CD14-positive monocyte (primary cell): ENCODE results near the gene STRBP. TPM values are rescaled to one million over a fixed set of nuclear protein-coding genes. Genes with fewer than 3 reads are reported as not detected.

Experiments
- DNase-seq, 3 donors: peaks; one replicate each; pipeline ENCODE4 v3.0.0-alpha.2; 2011 to 2022
- H2AFZ ChIP-seq: 2 replicates; pipeline ENCODE4 v1.6.0; 2012; ENCODE audit warnings: mild to moderate bottlenecking, low read depth, low read length, inconsistent platforms; ENCODE audit not compliant: insufficient read depth, poor library complexity, severe bottlenecking
- H3K27ac ChIP-seq, 2 donors: 1 replicate in 1 of 2; 2 replicates in 1 of 2; pipeline ENCODE4 v1.5.1; 2012 to 2013; ENCODE audit warnings: low read length in 2 of 2, control low read depth in 1 of 2, inconsistent platforms in 1 of 2, low read depth in 1 of 2, mild to moderate bottlenecking in 1 of 2
- H3K27me3 ChIP-seq, 2 donors: one replicate each; pipeline versions ENCODE4 v1.6.0 to v1.6.1; 2011 to 2013; ENCODE audit warnings: low read length in 2 of 2; ENCODE audit not compliant: control insufficient read depth in 2 of 2, insufficient read depth in 2 of 2
- H3K36me3 ChIP-seq, 2 donors: replicated peaks in 1 of 2; 1 replicate in 1 of 2; 2 replicates in 1 of 2; pipeline versions ENCODE4 v1.5.1 to v1.6.1; 2012 to 2013; ENCODE audit warnings: low read length in 2 of 2, control low read depth in 1 of 2, inconsistent platforms in 1 of 2, mild to moderate bottlenecking in 1 of 2; ENCODE audit not compliant: insufficient read depth in 2 of 2, control insufficient read depth in 1 of 2
- H3K4me1 ChIP-seq, 2 donors: 1 replicate in 1 of 2; 2 replicates in 1 of 2; pipeline versions ENCODE4 v1.5.1 to v1.6.1; 2012 to 2013; ENCODE audit warnings: low read length in 2 of 2, control low read depth in 1 of 2, inconsistent platforms in 1 of 2, mild to moderate bottlenecking in 1 of 2, moderate library complexity in 1 of 2; ENCODE audit not compliant: insufficient read depth in 2 of 2, control insufficient read depth in 1 of 2
- H3K4me2 ChIP-seq: replicated peaks from 2 replicates; pipeline ENCODE3; 2012; ENCODE audit warnings: low read length, moderate library complexity, mild to moderate bottlenecking; ENCODE audit not compliant: poor library complexity, severe bottlenecking; ENCODE audit errors: extremely low read depth
- H3K4me3 ChIP-seq, 3 experiments: fragments of 200-600 bp in 1 of 3; sonication (generic) in 1 of 3; replicated peaks in 1 of 3; 1 replicate in 2 of 3; 2 replicates in 1 of 3; pipeline ENCODE4 v1.5.1; 2011 to 2013; ENCODE audit warnings: low read length in 3 of 3, mild to moderate bottlenecking in 3 of 3, control low read depth in 2 of 3, low read depth in 2 of 3, inconsistent platforms in 1 of 3, moderate library complexity in 1 of 3
- H3K79me2 ChIP-seq: 2 replicates; pipeline ENCODE4 v1.6.0; 2012; ENCODE audit warnings: mild to moderate bottlenecking, control low read depth, inconsistent platforms, low read length, moderate library complexity; ENCODE audit not compliant: insufficient read depth
- H3K9ac ChIP-seq: 2 replicates; pipeline ENCODE4 v1.6.0; 2017; ENCODE audit warnings: low read length, mild to moderate bottlenecking; ENCODE audit not compliant: insufficient read depth, poor library complexity, severe bottlenecking
- H3K9me3 ChIP-seq, 2 donors: replicated peaks in 1 of 2; 1 replicate in 1 of 2; 2 replicates in 1 of 2; pipeline versions ENCODE4 v1.5.1 to v1.6.1; 2012 to 2013; ENCODE audit warnings: low read length in 2 of 2, control low read depth in 1 of 2; ENCODE audit not compliant: control insufficient read depth in 1 of 2, insufficient read depth in 1 of 2
- H4K20me1 ChIP-seq: 2 replicates; pipeline ENCODE4 v1.6.0; 2012; ENCODE audit warnings: mild to moderate bottlenecking, low read length, control low read depth, moderate library complexity; ENCODE audit not compliant: insufficient read depth
- H3K27ac Mint-ChIP-seq, 7 donors: one replicate each; pipeline ENCODE4 v1.8.0; 2020; ENCODE audit warnings: mild to moderate bottlenecking in 7 of 7, mixed read lengths in 7 of 7, moderate library complexity in 6 of 7, inconsistent platforms in 2 of 7
- H3K27me3 Mint-ChIP-seq, 3 donors: one replicate each; pipeline ENCODE4 v1.8.0; 2021 to 2022; ENCODE audit warnings: low read depth in 3 of 3, mild to moderate bottlenecking in 3 of 3, mixed read lengths in 3 of 3, moderate library complexity in 3 of 3, inconsistent platforms in 1 of 3
- H3K36me3 Mint-ChIP-seq, 2 donors: one replicate each; pipeline ENCODE4 v1.8.0; 2020; ENCODE audit warnings: mixed read lengths in 2 of 2, inconsistent platforms in 1 of 2, mild to moderate bottlenecking in 1 of 2
- H3K4me1 Mint-ChIP-seq: one replicate; pipeline ENCODE4 v1.8.0; 2020; ENCODE audit warnings: mild to moderate bottlenecking, mixed read lengths
- H3K4me3 Mint-ChIP-seq, 2 donors: one replicate each; pipeline ENCODE4 v1.8.0; 2020; ENCODE audit warnings: mild to moderate bottlenecking in 2 of 2, mixed read lengths in 2 of 2, moderate library complexity in 1 of 2
- H3K9me3 Mint-ChIP-seq, 7 donors: one replicate each; pipeline ENCODE4 v1.8.0; 2020 to 2022; ENCODE audit warnings: mixed read lengths in 7 of 7, mild to moderate bottlenecking in 6 of 7, moderate library complexity in 6 of 7, inconsistent platforms in 2 of 7
- WGBS: methylation state at CpG from one replicate; pipeline ENCODE4 v1.1.5; 2013; ENCODE audit warnings: missing lambda C conversion rate; ENCODE audit not compliant: insufficient coverage; 5-methylcytosine and 5-hydroxymethylcytosine counted together
- intact Hi-C, 2 donors: fragments of 100-400 bp; cut with micrococcal nuclease; formaldehyde crosslinking; loops; one replicate each; pipeline versions ENCODE4 v1.15.0 to v1.15.1; 2023
- polyA plus RNA-seq, 3 donors: library from polyadenylated mRNA; depleted of rRNA in 1 of 3; unstranded in 2 of 3; stranded (reverse) in 1 of 3; fragments of 300-500 nt in 2 of 3; fragments of >200 nt in 1 of 3; fragmentation: Illumina TruSeq in 2 of 3; gene quantifications; 1 replicate in 2 of 3; 2 replicates in 1 of 3; pipeline ENCODE4 v1.2.3, GENCODE V29; 2012 to 2021
- TF ChIP-seq, protein P1 (sequence below): fragments of 200-600 bp; IDR thresholded peaks from one replicate; pipeline ENCODE4 v1.8.0; 2022; ENCODE audit warnings: antibody characterized with exemption, mild to moderate bottlenecking

The STRBP gene
- polyA plus RNA-seq, 3 donors: 0.97 to 1.9 (median 1.9) TPM

- no peaks in the 10 kb centered on the region for H3K4me1 ChIP-seq
- Mint-ChIP-seq H3K4me1 (peaks cover 15% of the 10 kb centered on the region), H3K27ac (no peak overlapping the region), H3K27me3 (no peaks in the 10 kb centered on the region), H3K4me3 (no peak overlapping the region), H3K9me3 (no peaks in the 10 kb centered on the region), H3K36me3 (no peaks in the 10 kb centered on the region)
- H3K79me2 ChIP-seq: no peaks in the 10 kb centered on the region
- H3K36me3 ChIP-seq: no peaks in the 10 kb centered on the region
- intact Hi-C loops: no loop called here
- H4K20me1 ChIP-seq: no peaks in the 10 kb centered on the region
- H3K4me2 ChIP-seq: no peak overlapping the region
- H3K4me3 ChIP-seq: no peak overlapping the region
- H3K9me3 ChIP-seq: no peaks in the 10 kb centered on the region
- no peak overlapping the region for H3K9ac ChIP-seq
- no peak for DNase-seq
- no peak overlapping the region for H3K27ac ChIP-seq
- TF ChIP-seq, protein P1, sequence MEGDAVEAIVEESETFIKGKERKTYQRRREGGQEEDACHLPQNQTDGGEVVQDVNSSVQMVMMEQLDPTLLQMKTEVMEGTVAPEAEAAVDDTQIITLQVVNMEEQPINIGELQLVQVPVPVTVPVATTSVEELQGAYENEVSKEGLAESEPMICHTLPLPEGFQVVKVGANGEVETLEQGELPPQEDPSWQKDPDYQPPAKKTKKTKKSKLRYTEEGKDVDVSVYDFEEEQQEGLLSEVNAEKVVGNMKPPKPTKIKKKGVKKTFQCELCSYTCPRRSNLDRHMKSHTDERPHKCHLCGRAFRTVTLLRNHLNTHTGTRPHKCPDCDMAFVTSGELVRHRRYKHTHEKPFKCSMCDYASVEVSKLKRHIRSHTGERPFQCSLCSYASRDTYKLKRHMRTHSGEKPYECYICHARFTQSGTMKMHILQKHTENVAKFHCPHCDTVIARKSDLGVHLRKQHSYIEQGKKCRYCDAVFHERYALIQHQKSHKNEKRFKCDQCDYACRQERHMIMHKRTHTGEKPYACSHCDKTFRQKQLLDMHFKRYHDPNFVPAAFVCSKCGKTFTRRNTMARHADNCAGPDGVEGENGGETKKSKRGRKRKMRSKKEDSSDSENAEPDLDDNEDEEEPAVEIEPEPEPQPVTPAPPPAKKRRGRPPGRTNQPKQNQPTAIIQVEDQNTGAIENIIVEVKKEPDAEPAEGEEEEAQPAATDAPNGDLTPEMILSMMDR: no peak
- H3K27me3 ChIP-seq: no peaks in the 10 kb centered on the region
- no peak overlapping the region for H2AFZ ChIP-seq
- no CpG with 5 or more reads among the region's 3 CpGs for WGBS
These were observed 98.5 kb downstream of the STRBP start for GRCh38 chr9:123169926-123170325.

- Histone ChIP-seq H3K4me2 (no peak overlapping the region), H3K9ac (no peak overlapping the region), H3K4me1 (no peaks in the 10 kb centered on the region), H4K20me1 (no peaks in the 10 kb centered on the region), H3K27me3 (no peaks in the 10 kb centered on the region), H3K9me3 (no peaks in the 10 kb centered on the region), H3K4me3 (no peak overlapping the region), H3K36me3 (no peaks in the 10 kb centered on the region), H2AFZ (no peak overlapping the region), H3K79me2 (no peaks in the 10 kb centered on the region), H3K27ac (no peak overlapping the region)
- Mint-ChIP-seq H3K36me3 (no peaks in the 10 kb centered on the region), H3K27me3 (no peaks in the 10 kb centered on the region), H3K4me3 (no peak overlapping the region), H3K4me1 (peaks cover 10% of the 10 kb centered on the region), H3K9me3 (no peaks in the 10 kb centered on the region), H3K27ac (no peak overlapping the region)
- intact Hi-C loops: no loop called here
- TF ChIP-seq, protein P1: no peak
- DNase-seq: no peak
- WGBS: no CpG with 5 or more reads among the region's 2 CpGs
These were observed 99.8 kb downstream of the STRBP start for GRCh38 chr9:123168586-123168985.
